ENCODE data around the gene ME2.
"Not testable (repeated sequence)": the region's sequence is repeated elsewhere in the genome, so short reads cannot be mapped to it uniquely, and the experiment has no call there.

ME2 gene

DNA sequence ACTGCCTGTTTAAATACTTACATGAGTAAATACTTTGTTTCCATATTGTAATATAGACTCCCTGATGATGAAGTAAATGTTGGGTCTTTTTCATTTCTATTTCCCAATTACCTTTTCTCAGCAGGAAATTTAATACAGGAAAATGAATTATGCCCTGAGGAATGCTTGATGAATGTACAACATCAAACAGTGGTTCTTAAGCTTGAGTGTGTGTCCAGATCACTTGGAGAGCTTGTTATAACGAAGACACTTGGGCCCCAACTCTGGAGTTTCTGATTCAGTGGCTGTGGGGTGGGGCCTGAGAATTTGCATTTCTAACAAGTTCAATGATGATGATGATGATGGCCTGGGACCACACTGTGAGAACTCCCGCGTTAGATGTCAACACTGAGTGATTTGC, 7.1 kb upstream of the ME2 start:
- no peak for DNase-seq (ENCODE audit: extremely low read depth, low read depth)
- TF ChIP-seq, protein P1, sequence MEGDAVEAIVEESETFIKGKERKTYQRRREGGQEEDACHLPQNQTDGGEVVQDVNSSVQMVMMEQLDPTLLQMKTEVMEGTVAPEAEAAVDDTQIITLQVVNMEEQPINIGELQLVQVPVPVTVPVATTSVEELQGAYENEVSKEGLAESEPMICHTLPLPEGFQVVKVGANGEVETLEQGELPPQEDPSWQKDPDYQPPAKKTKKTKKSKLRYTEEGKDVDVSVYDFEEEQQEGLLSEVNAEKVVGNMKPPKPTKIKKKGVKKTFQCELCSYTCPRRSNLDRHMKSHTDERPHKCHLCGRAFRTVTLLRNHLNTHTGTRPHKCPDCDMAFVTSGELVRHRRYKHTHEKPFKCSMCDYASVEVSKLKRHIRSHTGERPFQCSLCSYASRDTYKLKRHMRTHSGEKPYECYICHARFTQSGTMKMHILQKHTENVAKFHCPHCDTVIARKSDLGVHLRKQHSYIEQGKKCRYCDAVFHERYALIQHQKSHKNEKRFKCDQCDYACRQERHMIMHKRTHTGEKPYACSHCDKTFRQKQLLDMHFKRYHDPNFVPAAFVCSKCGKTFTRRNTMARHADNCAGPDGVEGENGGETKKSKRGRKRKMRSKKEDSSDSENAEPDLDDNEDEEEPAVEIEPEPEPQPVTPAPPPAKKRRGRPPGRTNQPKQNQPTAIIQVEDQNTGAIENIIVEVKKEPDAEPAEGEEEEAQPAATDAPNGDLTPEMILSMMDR (IDR thresholded peaks at IDR 0.05; ENCODE audit: low read depth, low read length, missing control alignments) = no peak
- no peak overlapping the region for H3K4me3 ChIP-seq (replicated peaks; ENCODE audit: low read depth, low read length)

DNA sequence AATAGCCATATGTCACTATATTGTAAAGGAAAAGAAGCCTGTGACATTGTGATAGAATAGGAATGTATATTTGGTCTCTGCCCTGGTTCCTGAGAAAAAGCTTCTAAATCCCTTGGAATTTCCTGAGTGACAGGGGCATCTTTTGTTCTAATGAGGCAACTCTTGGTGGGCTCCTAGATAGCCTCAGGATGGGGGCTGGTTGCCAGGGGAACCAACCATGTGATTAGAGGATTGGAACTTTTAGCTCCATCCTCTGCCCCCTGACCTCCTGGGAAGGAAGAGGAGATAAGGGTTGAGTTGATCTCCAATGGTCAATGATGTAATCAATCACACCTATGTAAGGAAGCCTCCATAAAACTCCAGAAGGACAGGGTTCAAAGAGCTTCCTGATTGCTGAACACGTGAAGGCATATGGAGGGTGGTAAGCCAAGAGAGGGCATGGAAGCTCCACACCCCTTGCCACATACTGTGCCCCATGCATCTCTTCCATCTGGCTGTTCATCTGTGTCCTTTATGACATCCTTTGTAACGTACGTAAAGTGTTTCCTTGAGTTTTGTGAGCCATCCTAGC, 2.9 kb upstream of the ME2 start:
- DNase-seq (ENCODE audit: extremely low read depth, low read depth) = no peak
- H3K4me3 ChIP-seq (replicated peaks; ENCODE audit: low read depth, low read length) = no peak overlapping the region
- TF ChIP-seq, protein P1 (IDR thresholded peaks at IDR 0.05; ENCODE audit: low read depth, low read length, missing control alignments) = no peak

- TF ChIP-seq, protein P1 (IDR thresholded peaks at IDR 0.05; ENCODE audit: low read depth, low read length, missing control alignments) = no peak
- H3K4me3 ChIP-seq (replicated peaks; ENCODE audit: low read depth, low read length) = peak overlapping the region; percentile 63
- no peak for DNase-seq (ENCODE audit: extremely low read depth, low read depth)
These were observed 1.2 kb upstream of the ME2 start for GRCh38 chr18:50877545-50878265.

DNA sequence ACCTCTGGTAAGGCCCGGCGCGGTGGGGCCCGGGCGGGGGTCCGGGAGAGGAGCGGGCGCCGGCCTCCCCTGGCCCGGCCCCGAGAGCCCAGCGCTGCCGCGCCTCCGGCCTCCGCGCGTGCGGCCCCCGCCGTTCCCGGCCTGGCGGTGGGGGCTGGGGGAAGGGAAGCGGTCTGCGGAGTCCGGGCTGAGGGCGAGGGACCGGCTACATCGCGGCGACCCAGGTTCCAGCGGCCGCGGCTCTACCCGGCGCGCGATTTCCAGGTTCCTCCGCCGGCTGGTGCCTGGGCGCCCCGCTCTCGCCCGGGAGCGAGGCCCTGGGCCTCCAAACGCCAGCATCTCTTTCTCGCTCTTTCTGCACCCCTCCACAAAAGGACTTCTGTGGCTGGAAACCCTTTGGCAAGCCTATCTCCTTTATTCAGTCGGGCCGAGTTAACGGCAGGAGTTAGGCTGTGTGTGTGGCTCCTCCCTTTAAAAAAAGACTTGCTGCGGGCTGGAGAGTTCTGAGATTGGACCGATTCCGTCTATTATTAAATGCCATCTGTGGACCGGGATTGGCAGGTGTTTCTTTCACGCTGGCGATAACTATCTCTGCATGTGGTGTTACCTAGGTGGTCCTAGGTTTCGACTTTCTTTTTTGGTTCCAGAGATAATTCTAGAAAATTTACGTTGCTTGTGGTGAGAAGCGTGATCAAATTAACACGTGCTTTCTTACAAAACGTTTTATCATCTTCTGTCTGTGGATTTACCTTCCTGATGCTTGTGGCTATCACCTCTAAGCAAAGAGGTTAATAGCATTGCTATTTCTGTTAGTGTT, 592 bp downstream of the ME2 start:
- H3K4me3 ChIP-seq (replicated peaks; ENCODE audit: low read depth, low read length) = peak overlapping the region; percentile 63
- TF ChIP-seq, protein P1 (IDR thresholded peaks at IDR 0.05; ENCODE audit: low read depth, low read length, missing control alignments) = no peak
- no peak for DNase-seq (ENCODE audit: extremely low read depth, low read depth)

DNA sequence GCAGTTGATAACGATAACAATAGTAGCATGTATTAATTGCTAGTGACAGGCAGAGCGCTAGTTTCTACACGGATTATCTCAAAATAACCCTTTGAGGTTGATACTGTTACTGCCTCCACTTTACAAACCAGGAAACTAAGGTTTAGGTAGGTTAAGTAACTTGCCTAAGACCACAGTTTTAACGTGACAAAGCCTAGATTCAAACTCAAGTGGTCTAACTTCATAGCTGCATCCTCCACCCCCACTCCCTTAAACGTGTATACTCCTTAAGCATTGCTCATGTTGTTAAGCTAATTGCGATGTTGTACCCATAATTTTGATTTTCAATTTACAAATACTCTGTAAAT, 1.2 kb downstream of the ME2 start:
- DNase-seq (ENCODE audit: extremely low read depth, low read depth) = no peak
- TF ChIP-seq, protein P1 (IDR thresholded peaks at IDR 0.05; ENCODE audit: low read depth, low read length, missing control alignments) = no peak
- H3K4me3 ChIP-seq (replicated peaks; ENCODE audit: low read depth, low read length) = peak overlapping the region; percentile 63

GRCh38 chr18:50880944-50881343, 2.0 kb downstream of the ME2 start:
- H3K4me3 ChIP-seq (replicated peaks; ENCODE audit: low read depth, low read length) = 0 out of 2 replicates have a peak overlapping the region, but pooled peaks have one; percentile 3
- not testable (repeated sequence) for DNase-seq (ENCODE audit: extremely low read depth, low read depth)

DNA sequence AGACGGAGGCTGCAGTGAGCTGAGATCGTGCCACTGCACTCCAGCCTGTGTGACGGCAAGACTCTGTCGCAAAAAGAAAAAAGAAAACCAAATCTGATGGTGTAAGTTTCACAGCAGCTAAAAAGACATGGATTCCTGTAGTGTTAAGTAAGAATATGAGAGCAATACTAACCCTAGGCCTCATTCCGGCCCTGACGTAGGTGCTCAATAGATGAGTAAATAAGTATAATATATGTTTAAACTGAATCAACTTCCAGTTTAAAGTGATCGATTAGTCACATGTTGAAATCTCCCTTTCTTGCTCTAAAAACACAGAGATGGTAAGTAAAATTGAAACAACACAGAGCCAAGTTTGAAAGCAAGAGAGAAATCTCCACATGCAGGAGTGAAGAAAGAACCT, 8.0 kb downstream of the ME2 start:
- H3K4me3 ChIP-seq (replicated peaks; ENCODE audit: low read depth, low read length) = no peak overlapping the region
- DNase-seq (ENCODE audit: extremely low read depth, low read depth) = no peak
- TF ChIP-seq, protein P1 (IDR thresholded peaks at IDR 0.05; ENCODE audit: low read depth, low read length, missing control alignments) = no peak
